Activated CD4-positive, alpha-beta T cell treated with anti-CD3 and anti-CD28 coated beads for 4 hours (primary cell): ENCODE results near the gene PLXNB2.

Experiments used
- DNase-seq, 2 donors: peaks; one replicate each; pipeline ENCODE4 v3.0.0-alpha.2; 2020

The PLXNB2 gene

DNA sequence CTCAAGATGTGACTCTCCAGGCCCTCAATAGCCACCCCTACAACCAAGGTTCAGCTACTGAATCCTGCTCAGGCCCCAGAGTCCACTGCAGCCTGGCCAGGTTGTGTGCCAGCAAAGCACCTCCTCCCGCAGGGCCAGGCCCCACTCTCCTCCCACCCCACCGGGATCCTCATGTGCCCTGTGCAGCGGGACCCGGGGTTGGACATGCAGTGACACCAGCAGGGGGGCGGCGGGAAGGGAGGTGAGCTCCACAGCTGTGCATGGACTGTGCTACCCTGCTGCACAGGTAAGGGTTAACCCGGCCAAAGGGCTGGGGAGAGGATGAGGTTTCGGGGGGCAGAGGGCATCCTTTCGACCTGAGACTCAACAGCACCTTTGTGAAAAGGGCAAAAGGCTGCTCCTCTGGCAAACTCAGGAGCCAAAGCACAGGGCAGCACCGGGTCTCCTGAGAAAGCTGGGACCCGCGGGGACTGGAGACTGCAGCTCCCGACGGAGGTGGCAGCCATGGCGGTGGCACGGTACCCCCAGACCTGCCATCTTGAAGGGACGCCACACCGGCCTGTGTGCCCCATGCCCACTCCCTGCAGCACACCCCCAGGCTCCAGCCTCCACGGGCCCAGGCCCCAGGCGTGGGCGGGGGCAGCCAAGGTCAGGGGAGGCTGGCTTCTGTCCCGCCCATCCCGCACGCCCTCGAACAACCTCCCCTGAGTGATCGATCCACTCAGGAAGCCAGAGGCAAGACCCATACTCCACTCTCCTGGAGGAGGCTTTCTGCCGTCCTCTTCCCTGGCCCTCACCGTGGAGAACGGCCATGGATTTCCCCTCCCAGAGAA, 10.6 kb downstream of the PLXNB2 start:
- DNase-seq = no peak

DNA sequence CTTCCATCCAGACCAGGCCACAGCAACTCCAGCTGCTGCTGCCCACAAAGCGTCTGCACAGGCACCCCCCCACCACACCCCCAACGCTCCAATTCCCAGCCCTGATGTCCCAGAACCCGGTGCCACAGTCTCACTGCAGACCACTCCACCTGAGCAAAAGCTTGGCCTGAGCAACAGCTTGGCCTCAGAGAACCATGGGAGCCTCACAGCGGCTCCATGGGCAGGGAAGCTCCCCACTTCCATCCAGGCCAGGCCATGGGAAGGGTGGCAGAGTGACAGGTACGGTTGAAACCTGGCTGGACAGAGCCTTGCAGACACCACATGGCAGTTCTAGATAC, 13.2 kb downstream of the PLXNB2 start:
- no peak for DNase-seq

DNA sequence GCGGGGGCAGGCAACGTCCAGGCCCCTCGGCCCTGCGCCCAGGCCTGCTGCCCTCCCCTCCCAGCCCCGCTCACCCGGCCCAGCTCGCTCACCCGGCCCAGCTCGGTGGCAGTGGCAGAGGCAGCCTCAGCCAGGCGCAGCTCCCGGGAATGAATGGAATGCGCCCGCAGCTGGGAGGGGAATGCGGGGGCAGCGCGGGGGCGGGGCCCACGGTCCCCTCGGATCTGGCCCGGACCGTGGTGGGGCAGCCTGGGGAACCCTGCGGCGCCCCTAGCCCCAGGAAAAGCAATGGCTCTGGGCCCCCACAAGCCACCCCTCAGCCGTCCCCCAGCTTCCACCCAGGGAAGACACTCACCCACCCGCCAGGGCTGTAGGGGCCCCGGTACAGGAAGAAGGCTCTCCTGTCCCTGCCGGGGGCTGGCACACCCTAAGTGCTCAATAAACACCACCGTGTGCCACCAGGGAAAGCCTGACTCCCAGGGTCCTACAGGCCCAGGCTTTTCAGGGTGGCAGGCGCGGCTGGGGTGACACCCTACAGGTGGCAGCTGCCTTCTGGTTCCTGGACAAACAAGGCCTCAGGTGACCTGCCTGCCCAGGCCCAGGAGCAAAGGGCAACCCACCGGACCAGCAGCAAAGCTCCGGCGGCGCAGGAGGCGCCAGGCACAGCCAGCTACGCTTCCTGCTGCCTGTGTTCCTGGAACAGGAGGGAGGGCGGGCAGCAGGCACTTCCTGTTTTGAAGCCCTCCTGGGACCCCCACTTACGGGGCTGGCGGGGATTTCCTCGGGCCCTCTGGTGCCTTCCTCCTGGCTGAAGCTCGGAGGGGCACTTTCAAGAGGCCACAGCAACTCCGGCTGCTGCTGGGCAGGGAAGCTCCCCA, 13.8 kb downstream of the PLXNB2 start:
- DNase-seq = no peak

DNA sequence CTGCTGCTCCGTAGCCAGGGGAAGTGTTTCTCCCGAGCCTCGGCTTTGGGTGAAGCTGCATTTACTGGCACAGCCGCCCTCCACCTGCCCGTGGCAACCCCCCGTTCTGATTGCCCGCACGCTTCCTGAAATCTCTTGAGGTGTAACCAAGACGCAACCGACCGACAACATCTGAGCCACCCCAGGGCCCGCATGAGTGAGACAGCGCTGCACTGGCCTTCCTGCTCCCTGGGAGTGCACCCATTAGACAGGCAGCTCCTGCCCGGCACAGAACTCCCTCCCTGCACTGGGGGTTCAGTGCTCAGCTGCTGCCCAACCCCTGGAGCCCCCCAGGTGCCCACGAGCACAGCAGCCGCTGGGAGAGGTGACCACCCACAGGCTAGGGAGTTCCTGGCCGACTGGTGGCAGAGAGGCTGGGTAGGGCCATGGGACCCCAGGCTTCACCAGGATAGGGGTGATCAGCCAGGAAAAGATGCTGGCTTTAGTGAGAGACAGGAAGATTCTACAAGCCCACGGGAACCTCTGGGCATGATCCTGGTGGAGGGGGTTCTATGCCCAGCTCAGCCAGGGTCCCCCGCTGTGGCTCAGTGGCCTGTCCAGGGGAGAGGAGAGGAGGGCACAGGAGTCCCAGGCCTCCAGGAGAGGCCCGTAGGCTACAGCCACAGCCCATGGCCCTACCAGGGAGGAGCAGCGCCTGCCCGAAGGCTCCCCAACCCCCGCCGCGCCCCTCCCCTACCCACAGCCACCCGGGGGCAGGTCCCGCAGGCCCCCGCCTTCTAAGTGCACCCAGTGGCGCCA, 14.6 kb downstream of the PLXNB2 start:
- DNase-seq = no peak

DNA sequence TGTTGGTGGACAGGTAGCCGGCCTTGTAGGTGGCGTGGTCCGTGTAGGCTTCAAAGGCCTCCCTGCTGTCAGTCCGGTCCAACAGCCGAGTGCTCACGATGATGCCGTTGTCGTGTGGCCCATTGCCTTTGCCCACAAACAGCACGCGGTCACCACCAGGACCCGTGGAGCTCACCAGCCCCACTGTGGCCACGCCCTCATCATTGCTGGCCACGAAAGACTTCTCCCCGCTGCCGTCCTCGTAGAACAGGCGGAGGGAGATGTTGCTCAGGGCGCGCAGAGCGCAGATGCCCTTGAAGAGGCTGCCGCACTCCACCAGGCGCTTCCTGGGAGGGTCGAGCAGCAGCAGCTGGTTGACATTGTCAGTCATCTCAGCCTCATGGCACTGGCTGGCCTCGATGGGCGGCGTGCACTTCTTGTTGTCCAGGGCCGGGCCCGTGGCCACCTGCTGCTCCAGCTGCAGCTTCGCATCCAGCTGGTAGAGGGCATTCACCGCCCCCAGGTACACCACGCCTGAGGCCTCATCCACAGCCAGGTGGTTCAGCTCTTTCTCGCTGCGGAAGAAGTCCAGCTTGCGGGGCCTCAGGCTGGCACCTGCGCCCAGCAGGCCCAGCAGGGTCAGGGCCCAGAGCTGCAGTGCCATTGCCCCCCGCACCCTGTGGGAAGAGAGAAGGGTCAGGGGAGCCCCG, 17.4 kb downstream of the PLXNB2 start:
- no peak for DNase-seq

DNA sequence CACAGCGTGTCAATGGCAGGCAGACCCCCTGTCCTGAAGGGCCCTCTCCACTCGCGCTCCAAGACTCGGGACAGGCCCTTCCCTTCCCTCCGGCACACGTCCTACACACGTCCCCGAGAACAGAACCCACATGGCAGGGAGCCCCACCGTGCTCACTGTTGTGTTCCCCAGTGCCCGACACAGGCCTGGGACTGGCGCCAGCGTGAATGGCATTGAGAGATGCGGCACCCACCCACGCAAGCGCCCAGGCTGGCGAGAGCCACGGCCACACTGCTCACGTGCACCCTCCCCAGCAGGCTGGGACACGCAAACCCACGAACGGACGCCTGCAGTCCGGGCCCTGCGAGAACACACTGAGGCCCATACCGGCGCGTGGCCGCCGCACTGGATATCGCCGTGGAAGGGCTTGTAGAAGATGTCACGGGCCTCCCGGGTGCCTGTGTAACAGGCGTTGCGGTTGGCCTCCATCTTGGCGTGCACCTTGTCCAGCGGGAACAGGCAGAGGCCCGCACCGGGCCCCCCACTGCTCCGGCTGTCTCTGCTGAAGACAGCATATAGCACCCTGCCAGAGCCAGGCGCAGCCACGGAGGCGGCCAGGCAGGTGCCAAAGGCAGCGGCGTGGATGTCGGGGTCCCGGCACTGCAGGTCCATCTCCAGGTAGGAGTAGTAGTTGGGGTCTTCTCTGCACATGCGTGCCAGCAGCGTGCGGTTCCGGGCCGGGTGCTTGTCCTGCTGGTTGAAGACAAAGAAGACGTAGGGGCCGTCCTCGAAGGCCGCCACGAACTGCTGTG, 18.1 kb downstream of the PLXNB2 start:
- DNase-seq = no peak

DNA sequence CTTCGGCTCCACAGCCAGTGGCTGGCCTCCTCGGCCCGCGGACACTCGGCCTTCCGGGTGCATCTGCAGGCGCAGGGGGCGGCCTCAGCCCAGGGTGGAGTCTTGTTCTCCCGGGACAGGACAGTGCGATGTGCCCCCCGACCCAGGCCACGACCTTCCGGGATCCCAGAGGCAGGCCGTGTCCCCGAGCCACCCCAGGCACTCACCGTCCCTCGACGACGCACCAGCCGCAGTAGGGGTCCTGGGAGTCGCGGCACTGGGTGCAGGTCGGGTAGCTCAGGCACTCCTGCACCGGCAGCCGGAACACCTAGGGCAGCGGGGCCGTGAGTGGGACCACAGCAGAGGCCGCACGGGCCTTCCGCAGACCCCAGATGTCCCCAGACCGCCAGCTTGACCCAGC, 19.7 kb downstream of the PLXNB2 start:
- DNase-seq = no peak

DNA sequence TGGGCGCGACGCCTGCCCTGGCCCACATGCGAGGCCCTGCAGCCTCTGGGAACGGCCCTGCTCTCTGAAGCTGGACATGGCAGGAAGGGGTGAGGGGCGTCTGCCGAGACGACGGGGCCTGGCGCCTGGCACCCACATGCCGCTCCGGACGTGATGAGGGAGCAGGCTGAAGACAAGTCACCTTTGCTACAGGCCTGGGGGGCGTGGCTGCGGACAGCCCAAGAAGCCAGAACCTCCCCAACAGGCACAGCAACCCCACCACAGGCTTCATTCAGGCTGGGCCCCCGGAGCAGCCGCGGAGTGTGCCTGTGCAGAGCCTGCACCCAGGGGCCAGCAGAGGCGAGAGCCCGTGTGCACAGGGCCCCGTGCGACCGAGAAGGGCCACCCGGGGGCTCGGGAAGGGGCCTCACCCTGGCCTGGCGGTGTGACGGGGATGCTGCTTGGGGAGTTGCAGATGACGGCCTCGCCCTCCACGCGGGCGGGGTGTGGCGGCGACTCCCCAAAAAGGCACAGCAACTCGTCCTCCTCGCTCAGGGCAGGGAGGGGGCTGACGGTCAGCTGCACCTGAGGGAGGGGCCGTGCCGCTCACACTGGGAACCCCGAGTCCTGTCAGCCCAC, 20.6 kb downstream of the PLXNB2 start:
- no peak for DNase-seq

DNA sequence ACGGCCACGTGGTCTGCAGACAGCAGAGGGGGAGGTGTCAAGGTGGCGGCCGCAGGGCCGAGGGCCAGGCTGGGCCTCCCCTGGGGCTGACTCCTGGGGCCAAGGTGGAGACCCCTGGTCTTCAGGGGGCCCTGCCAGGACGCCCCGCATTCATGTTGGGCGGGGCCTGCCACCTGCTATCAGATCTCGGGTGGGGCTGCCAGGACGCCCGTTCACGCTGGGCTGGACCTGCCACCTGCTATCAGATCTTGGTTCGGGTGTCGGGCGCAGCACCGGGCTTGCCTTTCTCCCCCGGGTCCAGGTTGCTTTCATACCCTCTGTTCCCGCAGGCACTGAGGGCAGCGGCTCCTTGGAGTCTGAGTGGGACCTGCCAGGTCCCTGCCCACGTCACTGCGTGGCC, 21.2 kb downstream of the PLXNB2 start:
- no peak for DNase-seq

DNA sequence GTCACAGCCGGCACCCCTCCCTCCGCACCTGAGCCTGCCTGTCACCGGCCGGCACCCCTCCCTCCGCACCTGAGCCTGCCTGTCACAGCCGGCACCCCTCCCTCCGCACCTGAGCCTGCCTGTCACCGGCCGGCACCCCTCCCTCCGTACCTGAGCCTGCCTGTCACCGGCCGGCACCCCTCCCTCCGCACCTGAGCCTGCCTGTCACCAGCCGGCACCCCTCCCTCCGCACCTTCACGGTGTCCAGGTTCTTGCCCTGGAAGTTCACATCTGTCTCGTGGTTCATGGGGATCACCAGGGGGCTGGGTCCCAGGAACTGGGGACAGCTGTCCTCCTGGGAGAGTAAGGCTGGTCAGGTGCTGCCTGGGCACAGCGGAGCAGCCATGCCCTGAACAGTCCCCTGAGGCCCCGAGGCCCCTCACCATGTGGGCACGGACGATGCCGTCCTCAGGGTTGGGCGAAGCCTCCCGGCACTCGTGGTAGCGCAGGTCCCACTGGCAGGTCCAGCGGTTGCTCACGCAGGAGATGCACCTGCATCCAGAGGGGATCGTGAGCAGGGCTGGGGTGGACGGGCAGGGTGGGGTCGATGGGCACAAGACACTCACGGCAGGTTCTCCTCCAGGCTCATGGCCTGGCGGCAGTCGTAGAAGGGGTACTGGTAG, 21.7 kb downstream of the PLXNB2 start:
- DNase-seq = no peak

DNA sequence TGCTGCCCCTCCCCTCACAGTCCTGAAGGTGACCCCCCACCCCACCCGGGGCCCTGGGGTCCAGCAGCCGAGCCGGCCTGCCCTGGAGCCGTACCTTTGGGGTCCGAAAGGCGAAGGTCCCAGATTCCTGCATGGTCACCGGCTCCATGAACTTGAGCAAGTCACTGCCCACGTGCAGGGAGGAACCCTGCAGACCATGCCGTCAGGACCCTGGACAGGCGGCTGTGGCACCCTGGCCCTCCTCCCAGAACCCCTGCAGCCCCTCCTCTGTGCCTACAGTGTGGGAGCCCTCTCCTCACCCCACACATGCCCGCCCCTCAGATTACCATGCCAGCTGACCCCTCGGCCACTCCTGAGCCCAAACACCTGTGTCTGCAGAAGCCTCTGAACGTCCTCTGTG, 23.0 kb downstream of the PLXNB2 start:
- DNase-seq = no peak

DNA sequence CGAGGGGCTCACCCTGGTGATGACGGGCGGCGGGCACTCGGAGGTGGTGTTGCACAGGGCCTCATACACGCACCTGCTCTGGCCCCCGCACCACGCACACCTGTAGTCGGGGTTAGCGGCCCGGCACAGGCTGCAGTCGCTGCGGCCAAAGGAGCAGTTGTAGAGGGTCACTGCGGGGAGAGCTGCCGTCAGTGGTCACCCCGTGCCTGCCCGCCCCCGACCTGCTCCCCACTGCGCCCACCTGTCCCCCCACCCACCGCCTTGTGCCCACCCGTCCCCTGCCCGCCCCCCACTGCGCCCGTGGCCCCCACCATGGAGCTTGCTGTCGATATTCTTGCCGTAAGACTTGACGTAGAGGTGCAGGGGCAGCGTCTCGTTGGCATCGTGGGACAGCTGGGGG, 23.6 kb downstream of the PLXNB2 start:
- no peak for DNase-seq

DNA sequence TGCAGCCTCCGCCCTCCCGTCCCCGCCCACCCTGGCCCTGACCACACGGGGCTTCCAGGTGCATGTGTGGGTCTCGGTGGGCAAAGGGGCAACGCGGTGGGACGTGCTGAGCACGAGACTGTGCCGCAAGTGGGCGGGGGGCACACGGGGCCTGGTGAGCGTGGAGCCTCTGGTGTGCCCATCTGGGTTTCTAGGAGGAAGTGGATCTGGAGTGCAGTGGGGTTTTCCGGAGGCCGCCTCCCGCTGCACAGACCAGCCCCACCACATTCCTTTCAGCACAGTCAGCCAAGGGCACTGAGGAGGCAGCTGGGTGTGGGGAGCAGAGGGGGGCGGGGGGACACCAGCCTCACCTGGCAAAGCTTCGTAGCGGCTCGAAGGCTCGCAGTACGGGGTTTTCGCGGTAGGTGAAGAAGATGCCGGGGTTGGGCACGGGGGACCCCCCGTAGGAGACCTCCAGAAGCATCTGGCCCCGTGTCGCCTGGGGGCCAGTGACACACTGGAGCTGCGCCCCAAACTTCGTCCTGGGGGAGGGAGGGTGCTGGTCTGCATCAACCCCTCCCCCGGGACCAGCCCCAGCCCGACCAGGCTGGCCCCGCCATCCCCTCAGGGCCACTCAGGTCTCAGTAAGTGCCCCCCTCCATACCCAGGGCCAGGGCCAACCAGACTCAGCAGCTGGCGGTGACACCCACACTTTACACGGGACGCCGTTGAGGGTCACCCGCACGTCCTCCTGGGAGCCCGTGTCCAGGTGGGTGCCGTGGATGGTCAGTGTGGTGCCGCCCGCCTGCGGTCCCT, 24.9 kb downstream of the PLXNB2 start:
- DNase-seq = no peak

DNA sequence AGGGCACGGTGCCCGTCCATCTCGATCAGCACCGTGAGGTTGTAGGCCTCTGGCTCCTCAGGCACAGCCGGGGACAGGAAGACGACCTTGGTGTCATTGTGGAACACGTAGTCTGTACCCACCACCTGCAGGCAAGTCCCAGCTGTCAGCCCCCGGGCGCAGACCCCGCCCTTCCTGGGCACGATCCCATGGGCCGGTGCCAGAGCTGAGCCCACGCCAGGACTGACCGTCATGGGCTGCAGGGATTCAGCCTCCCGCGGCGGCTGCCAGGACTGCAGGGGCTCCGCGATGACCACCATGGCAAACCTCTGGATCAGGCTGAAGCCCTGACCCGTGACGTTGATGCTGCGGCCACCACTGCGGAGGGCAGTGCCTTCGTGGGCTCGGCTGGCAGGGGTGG, 25.5 kb downstream of the PLXNB2 start:
- DNase-seq = no peak

DNA sequence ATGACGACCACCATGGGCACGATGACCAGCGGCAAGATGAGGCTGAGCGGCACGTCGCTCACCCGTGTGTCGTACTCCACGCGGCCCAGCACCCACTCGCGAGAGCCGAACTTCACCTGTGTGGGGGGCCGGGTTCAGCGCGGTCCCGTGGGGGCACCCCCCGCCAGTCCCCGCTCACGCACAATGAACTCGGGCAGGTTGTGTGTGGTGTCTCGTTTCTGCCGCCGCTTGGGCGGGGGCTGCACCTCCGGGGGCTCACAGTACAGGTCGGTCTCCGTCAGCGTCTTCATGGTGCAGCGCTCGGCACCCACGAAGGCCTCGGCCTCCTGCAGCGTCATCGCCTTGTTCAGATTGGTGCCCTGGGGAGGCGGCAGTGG, 26.1 kb downstream of the PLXNB2 start:
- no peak for DNase-seq

DNA sequence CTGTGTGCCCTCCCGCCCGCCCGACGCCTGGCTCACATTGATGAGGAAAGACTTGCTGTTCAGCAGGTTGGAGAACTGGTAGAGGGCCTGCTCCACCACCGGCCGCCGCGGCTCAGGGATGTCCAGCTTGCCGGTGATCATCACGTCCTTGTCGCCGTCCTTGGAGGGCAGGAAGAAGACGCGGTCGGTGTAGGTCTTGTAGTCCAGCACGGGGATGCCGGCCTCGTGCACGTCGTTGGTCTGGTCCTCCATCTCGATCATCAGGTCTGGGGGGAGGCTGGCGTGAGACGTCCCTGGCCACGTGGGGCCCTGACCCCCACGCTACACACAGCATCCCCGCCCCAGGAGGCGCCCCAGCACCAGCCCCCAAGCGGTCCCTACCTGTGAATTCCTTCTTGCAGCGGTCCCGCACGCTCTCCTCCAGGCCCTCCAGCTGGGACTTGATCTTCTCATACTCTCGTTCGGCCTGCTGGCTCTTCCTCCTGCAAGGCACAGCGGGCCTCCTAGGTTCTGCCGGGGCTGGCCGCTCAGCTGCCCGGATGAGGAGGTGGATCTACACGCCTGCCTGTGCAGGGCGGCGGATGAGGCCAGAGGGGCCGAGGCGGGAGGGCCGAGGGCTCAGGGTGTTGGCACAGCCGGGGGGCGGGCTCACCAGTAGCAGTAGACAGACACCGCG, 26.6 kb downstream of the PLXNB2 start:
- no peak for DNase-seq

DNA sequence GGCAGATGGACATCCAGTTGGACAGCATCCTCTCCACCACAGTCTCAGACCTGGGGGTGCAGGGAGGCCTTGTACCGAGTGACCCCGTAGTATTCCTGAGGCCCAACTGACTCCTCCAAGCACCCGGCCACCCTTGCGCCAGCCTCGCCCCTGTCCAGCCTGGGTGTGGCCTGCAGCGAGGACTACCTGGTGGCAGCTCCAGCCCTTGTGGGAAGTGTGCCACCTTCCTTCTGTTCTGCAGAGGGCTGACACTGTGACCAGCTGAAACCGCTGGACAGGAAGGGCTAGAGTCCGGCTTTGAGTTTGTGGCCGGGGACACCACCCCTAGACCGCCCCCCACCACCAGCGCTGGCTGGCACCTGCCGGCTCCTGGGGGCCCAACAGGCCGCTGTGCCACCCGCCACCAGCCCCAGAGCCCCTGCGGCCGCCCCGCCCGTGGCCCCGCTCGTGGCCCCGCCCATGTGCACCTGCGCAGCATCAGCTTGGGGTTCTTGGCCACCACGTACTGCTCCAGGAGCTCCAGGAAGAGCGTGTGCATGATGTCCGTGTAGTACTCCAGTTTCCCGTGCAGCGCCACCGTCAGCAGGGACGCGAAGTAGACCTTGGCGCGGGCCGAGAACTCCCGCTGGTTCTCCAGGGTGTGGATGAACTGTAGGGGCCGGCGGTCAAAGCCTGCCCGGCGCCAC, 27.3 kb downstream of the PLXNB2 start:
- DNase-seq = no peak

DNA sequence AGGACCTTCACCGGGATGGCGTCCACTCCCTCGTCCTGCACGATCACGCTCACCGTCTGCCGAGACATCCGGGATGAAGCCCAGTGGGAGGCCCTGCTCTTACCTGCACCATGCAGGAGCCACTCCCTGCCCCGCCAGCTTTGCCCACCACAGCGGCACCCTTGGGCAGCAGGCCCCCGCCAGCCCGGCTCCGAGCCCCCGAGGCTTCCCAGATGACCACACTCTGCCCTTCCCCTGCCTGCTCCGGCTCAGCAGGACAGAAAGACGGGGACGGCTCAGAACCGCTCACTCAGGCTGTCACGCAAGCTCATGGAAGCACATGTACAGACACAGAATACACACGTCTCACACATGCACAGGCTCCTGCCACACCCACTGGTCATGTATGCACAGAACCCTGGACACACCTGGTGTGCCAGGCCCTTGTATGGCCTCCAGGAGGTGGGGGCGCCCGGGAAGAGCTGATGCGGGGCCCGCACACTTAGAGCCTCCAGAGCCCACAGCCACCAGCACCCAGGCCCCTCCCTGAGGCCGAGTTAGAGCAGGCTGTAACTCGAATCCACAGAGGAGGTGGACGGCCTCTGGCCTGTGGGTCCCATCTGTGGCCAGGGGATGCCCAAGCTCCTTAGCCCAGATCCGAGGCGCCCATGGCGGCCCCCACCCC, 28.4 kb downstream of the PLXNB2 start:
- DNase-seq = no peak
